Activated T-helper 2 cell treated with anti-CD3 and anti-CD28 coated beads, Interferon-gamma antibody, Interleukin-2, Interleukin-4, amounts not matched to agents 10 μg/mL and 5 μg/mL and 100 μg/mL, durations not matched to agents 14 hours and 24 hours and 36 hours (primary cell): Measurements from ENCODE around the gene KCNJ1. TPM values are rescaled to one million over a fixed set of nuclear protein-coding genes. Genes with fewer than 3 reads are reported as not detected.

ENCODE experiments used
- DNase-seq: peaks from one replicate; pipeline ENCODE4 v3.0.0; 2021; ENCODE audit warnings: low spot score
- H3K27ac Mint-ChIP-seq: one replicate; pipeline ENCODE4 v1.8.0; 2021; ENCODE audit warnings: mixed read lengths
- H3K27me3 Mint-ChIP-seq: one replicate; pipeline ENCODE4 v1.8.0; 2021; ENCODE audit warnings: low read depth, mixed read lengths
- H3K36me3 Mint-ChIP-seq: one replicate; pipeline ENCODE4 v1.8.0; 2021; ENCODE audit warnings: low read depth, mixed read lengths
- H3K4me1 Mint-ChIP-seq: one replicate; pipeline ENCODE4 v1.8.0; 2021; ENCODE audit warnings: low read depth, mixed read lengths
- H3K4me3 Mint-ChIP-seq: one replicate; pipeline ENCODE4 v1.8.0; 2021; ENCODE audit warnings: low read depth, mild to moderate bottlenecking, moderate library complexity, mixed read lengths
- H3K9me3 Mint-ChIP-seq: one replicate; pipeline ENCODE4 v1.8.0; 2021; ENCODE audit warnings: mixed read lengths
- intact Hi-C: fragments of 100-400 bp; cut with micrococcal nuclease; formaldehyde crosslinking; loops from one replicate; pipeline ENCODE4 v1.15.1; 2023
- total RNA-seq: library from RNA; stranded (reverse); gene quantifications from 2 replicates; pipeline ENCODE4 v1.2.3, GENCODE V29; 2022

The KCNJ1 gene
- total RNA-seq, 1 donor from 2014 or later, result not detected

DNA sequence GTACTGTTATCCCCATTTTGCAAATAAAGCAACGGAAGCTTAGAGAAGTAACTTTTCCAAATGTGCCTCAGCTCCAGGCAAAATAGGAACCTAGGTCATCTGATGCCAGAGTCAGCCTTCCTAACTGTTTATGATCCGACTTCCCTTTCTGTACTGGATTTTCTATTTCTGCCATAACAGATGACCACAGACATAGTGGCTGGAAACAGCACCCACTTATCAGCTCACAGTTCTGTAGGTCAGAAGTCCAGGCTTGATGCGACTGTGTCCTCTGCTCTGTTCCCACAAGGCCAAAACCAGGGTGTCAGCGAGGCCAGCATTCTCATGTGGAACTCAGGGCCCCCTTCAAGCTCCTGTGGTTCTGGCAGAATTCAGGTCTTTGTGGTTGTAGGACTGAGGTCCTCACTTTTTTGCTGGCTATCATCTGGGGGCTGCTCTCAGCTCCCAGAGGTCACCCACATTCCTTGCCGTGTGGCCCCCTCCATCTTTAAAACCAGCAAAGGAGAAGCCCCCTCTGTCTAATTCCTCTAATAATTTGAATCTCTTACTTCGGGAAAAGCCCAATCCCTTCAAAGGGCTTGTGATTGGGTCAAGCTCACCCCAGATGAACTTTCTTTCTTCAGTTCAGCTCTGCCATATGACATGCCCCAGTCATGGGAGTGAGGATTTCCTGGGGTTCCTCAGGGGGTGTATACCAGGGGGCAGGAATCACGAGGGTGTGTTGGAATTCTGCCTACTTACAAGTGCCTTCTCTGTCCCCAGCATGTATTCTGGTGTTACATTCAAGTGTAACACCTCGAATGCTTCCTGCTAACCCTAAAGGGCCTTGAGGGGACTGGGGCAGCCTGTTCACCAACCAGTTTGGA is 39.3 kb upstream of the KCNJ1 start:
- Mint-ChIP-seq H3K27ac (no peak overlapping the region), H3K27me3 (peaks cover 69% of the 10 kb centered on the region), H3K36me3 (no peaks in the 10 kb centered on the region), H3K4me1 (peaks cover 5% of the 10 kb centered on the region), H3K4me3 (peak overlapping the region; percentile 68), H3K9me3 (no peaks in the 10 kb centered on the region)
- intact Hi-C loops, result no loop called here
- no peak for DNase-seq

DNA sequence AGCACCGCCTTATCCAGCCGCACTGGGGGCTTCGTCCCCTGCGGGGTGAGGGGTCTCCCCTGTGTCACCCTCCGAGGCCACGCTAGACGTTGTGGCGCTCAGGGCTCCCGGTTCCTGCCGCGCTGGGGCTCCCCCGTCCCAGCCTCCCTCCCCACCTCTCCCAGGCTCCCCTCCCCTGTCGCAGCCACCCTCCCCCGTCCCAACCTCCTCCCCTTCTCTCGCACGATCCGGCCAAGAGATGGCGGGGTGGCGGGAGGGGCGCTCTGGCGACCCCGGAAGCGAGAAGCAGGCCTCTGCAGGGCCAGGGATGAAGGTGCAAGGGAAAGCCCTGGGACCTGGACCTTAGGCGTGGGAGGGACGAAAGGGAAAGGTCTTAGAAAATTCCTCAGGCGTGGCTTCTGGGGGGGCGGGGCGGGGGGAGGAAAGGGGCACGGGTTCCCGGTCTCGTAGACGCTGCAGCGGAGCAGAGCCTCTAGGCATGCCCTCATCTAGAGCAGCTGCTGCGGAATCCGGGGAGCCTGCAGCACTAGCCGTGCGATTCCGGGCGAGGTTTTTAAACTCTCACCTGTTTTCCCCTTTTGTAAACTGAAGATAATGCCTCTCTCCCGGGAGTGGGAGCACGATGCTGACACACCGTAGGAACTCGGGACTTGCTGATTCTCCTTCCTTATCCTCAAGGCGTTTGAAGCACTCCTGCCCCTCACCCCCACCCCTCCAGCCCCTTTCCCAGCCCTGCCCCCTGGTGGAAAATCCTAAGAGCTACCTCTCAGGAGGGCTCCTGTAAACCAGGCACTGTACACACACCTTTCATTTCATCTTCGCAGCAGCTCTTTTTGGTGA is 38.5 kb upstream of the KCNJ1 start:
- H3K4me3 Mint-ChIP-seq, result peak overlapping the region; percentile 68
- no peak for DNase-seq
- intact Hi-C loops, result loop anchor here (2.0 kb wide), 1 partner anchor 15 kb away; the partner anchor contains the start of gene KCNJ5
- no peaks in the 10 kb centered on the region for H3K36me3 Mint-ChIP-seq
- no peaks in the 10 kb centered on the region for H3K9me3 Mint-ChIP-seq
- peaks cover 74% of the 10 kb centered on the region for H3K27me3 Mint-ChIP-seq
- peaks cover 5% of the 10 kb centered on the region for H3K4me1 Mint-ChIP-seq
- H3K27ac Mint-ChIP-seq, result no peak overlapping the region

DNA sequence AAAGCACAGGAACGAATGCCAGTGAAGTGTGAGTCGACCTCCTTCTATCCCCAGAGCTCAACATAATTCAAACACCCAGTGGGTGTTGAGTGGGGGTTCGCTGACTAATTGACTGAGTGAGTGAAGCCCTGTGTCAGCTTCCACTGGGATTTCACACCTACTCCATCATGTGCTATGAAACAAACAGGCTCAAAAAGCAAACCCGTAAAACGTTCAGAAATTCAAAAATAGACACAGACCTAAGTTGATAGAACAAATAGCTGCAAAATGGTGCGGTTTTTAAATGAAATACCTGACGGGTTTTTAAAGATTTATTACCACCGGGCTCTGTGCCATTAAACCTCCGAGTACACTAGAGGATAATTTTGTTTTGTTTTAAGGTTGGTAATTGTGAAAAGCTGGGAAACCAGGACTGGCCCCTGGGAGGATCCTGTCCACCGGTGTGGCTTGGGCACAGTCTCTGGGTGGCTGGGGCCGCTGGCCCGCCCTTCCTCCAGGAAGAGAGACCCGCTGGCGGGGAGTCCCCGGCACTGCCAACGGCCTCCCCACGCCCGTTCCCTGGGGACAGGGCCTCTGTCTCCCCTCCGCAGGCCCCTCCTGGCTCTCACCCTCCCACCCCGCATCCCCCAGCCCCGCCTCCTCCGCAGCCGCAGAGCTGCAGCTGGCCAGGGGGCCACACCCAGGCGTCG is 37.7 kb upstream of the KCNJ1 start:
- Mint-ChIP-seq H3K27ac (no peak overlapping the region), H3K4me1 (peaks cover 5% of the 10 kb centered on the region), H3K9me3 (no peaks in the 10 kb centered on the region), H3K27me3 (peaks cover 74% of the 10 kb centered on the region), H3K4me3 (no peak overlapping the region), H3K36me3 (no peaks in the 10 kb centered on the region)
- no peak for DNase-seq
- intact Hi-C loops, result loop anchor here (2.0 kb wide), 1 partner anchor 14 kb away; the partner anchor contains the start of gene KCNJ5

DNA sequence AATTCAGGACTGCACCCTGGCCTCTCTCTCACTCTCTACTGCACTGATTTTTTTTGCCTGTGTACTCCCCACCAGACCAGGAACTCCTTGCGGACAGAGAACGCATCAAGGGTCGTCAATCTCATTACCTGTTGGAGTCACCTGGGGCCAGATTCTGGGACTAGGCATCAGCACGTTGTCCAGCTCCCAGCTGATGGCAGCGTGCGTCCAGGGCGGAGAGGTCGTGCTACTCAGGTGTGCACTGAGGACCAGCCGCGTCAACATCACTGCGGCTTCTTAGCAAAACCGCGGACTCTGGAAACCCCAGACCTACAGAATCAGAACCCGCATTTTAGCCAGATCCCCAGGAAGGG is 37.2 kb upstream of the KCNJ1 start:
- intact Hi-C loops, result loop anchor here (2.0 kb wide), 1 partner anchor 13 kb away; the partner anchor contains the start of gene KCNJ5
- Mint-ChIP-seq H3K9me3 (no peaks in the 10 kb centered on the region), H3K27me3 (peaks cover 70% of the 10 kb centered on the region), H3K36me3 (no peaks in the 10 kb centered on the region), H3K27ac (no peak overlapping the region), H3K4me3 (no peak overlapping the region), H3K4me1 (peaks cover 5% of the 10 kb centered on the region)
- DNase-seq, result no peak

DNA sequence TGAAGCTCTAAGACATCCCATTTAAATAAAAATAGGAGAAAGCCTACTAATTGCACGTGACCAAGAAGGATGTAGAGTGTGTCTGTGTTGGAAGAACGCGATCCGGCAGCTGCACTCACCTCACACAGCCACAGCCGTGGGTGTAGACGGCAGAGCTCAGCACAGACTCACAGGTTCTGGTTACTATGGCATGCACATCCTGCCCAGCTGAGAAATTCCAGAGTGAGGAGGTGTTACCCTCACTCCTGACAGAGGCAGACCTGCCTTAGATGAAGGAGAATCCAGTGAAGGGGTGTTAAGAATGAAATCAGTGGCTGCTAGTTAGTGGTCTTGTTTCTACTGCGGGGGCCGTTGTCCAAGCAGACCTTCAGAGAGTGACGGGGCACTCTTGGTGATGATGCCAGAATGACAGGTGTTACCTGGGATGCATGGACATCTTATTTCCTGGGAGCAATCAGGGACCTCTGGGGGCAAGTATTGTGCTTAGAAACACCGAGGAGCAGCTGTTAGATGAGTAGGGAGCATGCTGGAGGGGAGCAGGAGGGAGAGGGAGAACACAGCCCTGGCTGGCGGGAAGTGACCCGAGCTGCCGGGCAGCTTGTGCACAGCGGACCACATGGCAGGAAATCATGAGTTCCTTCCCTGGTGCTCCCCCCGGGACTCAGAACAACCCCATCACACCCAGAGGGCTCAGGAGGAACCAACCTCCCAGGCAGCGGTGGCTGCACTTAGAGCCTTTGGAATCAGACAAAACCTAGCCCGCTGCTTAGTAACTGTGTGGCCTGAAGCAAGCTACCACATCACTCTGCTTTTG is 36.4 kb upstream of the KCNJ1 start:
- H3K27me3 Mint-ChIP-seq, result peaks cover 68% of the 10 kb centered on the region
- DNase-seq, result no peak

DNA sequence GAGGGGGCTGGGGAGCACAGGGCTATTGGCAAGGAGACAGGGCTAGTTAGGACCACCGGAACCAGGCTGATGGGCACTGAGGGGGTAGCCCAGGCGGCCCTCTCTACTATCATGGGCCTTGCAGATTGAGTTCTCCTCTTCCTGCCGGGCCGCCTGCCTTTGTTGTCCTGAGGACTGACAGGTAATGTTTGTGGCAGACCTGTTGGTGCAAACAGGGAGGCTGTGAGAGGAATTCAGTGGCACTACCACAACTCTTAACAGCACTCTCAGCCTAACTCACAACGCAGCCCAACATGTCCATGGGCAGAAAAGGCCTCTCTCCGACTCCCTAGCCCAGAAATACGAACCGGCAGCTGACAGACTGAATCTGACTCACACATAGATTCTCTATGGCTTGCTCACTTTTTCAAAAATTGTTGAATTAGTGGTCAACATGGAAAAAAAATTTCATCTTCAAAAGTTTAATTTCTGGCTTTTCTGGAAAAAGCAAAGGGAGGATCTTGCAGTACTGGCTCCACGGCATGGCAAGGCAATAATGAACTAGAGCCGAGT is 35.5 kb upstream of the KCNJ1 start:
- H3K27me3 Mint-ChIP-seq, result peaks cover 65% of the 10 kb centered on the region
- intact Hi-C loops, result no loop called here
- no peaks in the 10 kb centered on the region for H3K9me3 Mint-ChIP-seq
- H3K4me3 Mint-ChIP-seq, result no peak overlapping the region
- no peak for DNase-seq
- H3K4me1 Mint-ChIP-seq, result peaks cover 5% of the 10 kb centered on the region
- H3K27ac Mint-ChIP-seq, result no peak overlapping the region
- no peaks in the 10 kb centered on the region for H3K36me3 Mint-ChIP-seq

More for the DNA sequence above, 36.4 kb upstream of the KCNJ1 start:
- no peak overlapping the region for H3K4me3 Mint-ChIP-seq
- no peaks in the 10 kb centered on the region for H3K36me3 Mint-ChIP-seq
- H3K4me1 Mint-ChIP-seq, result peaks cover 5% of the 10 kb centered on the region
- H3K9me3 Mint-ChIP-seq, result no peaks in the 10 kb centered on the region
- intact Hi-C loops, result loop anchor here (2.0 kb wide), 1 partner anchor 13 kb away; the partner anchor contains the start of gene KCNJ5
- H3K27ac Mint-ChIP-seq, result no peak overlapping the region

DNA sequence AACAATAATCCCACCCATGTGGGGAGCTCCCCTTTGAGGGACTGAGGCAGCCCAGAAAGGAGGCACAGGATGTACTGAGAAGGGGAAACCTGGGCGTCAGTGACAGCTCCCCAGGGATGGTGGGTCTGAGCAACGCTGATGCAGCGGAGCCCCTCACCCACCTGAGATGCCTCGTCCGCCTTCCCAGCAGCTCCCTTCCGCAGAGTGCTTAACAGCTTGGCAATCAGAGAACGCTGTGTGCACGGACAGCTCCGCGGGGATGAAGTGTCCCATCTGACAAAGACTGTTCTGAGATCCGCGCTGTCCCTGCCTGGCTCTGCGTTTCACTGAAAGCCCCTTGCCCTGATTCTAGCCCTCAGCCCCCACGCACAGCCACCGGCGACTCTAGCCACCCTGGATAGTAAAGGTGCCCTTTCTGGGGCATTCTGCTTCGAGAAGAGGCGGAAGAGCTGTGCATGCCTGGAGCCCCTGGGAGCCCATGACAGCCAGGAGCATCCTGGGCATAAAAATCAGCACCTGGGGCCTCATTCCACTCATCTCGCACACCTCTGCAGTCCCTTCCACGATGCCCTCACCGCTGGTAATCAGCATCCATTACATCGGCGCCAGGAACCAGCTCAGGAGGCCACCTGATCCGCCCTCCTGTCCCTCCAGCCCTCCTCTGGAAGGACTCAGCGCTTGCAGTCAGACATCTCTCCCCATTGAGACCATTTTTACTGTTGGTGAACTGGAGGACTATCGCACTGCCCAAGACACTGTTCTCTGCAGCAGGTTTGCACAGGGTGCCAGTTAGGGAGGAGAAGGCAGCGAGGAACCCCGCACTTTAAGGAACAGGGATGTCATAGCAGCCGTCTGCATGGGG is 34.8 kb upstream of the KCNJ1 start:
- no peak overlapping the region for H3K27ac Mint-ChIP-seq
- intact Hi-C loops, result no loop called here
- no peak for DNase-seq
- no peaks in the 10 kb centered on the region for H3K36me3 Mint-ChIP-seq
- H3K27me3 Mint-ChIP-seq, result peaks cover 62% of the 10 kb centered on the region
- H3K9me3 Mint-ChIP-seq, result no peaks in the 10 kb centered on the region
- no peak overlapping the region for H3K4me3 Mint-ChIP-seq
- peaks cover 5% of the 10 kb centered on the region for H3K4me1 Mint-ChIP-seq

DNA sequence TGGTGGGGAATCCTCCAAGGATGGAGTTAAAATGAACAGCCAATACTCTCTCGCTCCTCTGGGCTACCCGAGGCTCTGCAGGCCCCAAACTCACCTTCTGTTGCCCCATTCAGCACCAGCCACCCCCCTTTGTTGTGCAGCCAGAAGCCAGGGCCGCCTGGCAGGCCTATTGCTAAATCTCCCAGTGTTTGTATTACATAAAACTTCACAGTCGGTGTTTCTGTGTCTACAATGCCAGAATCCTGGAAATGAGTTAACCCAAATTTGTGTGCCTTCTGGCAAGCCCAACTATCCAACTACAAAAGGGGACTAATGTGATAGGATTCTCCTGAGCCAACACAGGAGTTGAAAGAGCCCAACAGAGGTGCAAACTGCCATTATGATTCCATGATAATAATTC is 33.4 kb upstream of the KCNJ1 start:
- Mint-ChIP-seq H3K4me1 (no peaks in the 10 kb centered on the region), H3K36me3 (no peaks in the 10 kb centered on the region), H3K9me3 (no peaks in the 10 kb centered on the region), H3K27ac (no peak overlapping the region), H3K27me3 (peaks cover 58% of the 10 kb centered on the region), H3K4me3 (no peak overlapping the region)
- DNase-seq, result no peak
- intact Hi-C loops, result no loop called here

DNA sequence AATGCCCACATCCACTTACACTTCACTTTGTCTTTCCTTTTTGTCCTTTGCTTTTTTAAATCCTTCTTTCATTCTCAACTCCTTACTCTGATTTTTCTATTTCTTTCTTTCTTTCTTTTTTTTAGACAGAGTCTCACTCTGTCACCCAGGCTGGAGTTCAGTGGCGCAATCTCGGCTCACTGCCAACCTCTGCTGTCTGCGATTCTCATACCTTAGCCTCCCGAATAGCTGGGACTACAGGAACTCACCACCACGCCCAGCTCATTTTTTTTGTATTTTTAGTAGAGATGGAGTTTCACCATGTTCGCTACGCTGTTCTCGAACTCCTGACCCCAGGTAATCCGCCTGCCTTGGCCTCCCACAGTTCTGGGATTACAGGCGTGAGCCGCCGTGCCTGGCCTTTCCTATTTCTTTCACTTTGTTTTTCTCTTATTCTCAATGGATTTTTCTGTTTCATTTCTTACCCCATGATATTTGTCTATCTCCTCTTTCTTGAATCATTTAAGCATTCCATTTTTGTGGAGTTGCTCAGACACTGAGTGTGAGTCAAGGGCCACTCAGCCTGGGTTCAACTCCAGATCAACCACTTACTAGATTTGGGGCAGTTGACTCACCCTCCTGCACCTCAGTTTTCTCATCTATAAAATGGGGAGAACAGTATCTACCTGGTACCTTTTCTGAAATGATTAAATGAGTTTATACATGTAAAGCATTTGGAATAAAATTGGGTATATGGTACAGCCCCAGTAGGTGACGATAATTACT is 31.7 kb upstream of the KCNJ1 start:
- Mint-ChIP-seq H3K27me3 (peaks cover 55% of the 10 kb centered on the region), H3K27ac (no peak overlapping the region), H3K9me3 (no peaks in the 10 kb centered on the region), H3K36me3 (no peaks in the 10 kb centered on the region), H3K4me3 (no peak overlapping the region), H3K4me1 (peaks cover 3% of the 10 kb centered on the region)
- intact Hi-C loops, result no loop called here
- DNase-seq, result no peak

DNA sequence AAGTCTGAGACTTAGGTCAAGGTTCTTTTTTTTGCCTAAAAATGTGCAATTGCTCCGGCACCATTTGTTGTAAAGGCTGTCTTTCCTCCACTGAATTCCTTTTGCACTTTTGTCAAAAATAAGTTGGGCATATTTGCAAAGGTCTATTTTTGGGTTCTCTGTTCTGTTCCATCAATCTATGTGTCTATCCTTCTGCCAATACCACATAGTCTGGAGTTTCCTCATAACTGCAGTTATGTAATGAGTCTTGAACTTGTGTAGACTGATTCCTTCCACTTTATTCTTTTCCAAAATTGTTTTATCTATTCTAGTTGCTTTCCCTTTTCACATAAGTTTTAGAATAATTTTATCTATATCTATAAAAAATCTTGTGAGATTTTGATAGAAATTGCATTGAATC is 30.7 kb upstream of the KCNJ1 start:
- Mint-ChIP-seq H3K27me3 (peaks cover 54% of the 10 kb centered on the region), H3K4me3 (no peak overlapping the region), H3K9me3 (no peaks in the 10 kb centered on the region), H3K36me3 (no peaks in the 10 kb centered on the region), H3K4me1 (peaks cover 3% of the 10 kb centered on the region), H3K27ac (no peak overlapping the region)
- no peak for DNase-seq
- intact Hi-C loops, result no loop called here

DNA sequence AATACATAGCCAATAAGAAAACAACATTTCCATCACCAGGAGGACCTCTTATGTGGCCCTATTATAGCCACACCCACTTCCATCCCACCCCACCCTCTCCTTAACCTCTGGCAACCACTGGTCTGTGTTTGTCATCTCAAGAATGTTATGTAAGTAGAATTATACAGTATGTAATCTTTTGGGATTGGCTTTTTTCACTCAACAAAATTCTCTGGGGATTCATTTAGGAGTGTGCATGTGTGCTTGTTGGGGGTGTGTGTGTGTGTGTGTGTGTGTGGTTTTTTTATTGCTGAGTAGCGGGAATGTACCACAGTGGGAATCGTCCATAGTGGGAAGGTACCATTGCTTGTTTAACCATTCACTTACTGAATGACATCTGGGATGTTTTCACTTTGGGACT is 29.3 kb upstream of the KCNJ1 start:
- Mint-ChIP-seq H3K27me3 (peaks cover 58% of the 10 kb centered on the region), H3K4me3 (no peak overlapping the region)

More for the DNA sequence above, 29.3 kb upstream of the KCNJ1 start:
- Mint-ChIP-seq H3K9me3 (no peaks in the 10 kb centered on the region), H3K4me1 (peaks cover 5% of the 10 kb centered on the region), H3K36me3 (no peaks in the 10 kb centered on the region), H3K27ac (no peak overlapping the region)
- intact Hi-C loops, result no loop called here
- no peak for DNase-seq
